Measurements from ENCODE around the gene ZNF93.

ZNF93 gene

DNA sequence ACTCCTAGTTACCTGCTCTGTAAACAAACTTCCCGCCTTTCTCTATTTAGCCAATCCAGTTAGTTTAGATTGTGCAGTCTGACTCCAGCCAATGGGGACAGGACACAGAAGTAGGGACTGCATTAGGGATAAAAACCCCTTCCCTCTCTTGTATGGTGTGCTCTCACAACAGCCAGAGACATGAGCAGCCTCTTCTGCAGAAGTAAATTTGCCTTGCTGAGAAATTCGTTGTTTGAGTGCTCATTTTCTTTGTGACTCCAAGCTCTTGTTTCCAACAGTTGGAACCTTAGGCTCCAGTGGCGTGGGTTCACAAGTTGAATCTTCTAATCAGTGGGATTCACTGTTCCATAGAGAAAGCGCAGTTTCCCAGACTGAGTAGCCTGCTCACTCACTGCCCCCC, 66.1 kb downstream of the ZNF93 start:
- TF ChIP-seq POLR2AphosphoS5 (IDR thresholded peaks at IDR 0.05; ENCODE audit: low read depth, low read length) (no peak), TAF1 (IDR thresholded peaks at IDR 0.05; ENCODE audit: borderline replicate concordance, insufficient read depth, low read length) (no peak), FOXP2 (optimal IDR thresholded peaks at IDR 0.05; ENCODE audit: borderline replicate concordance, extremely low read depth, extremely low read length, insufficient read depth) (no peak), SIN3A (IDR thresholded peaks at IDR 0.05; ENCODE audit: borderline replicate concordance, insufficient read depth, low read length) (no peak)
- TF ChIP-seq, protein P1, sequence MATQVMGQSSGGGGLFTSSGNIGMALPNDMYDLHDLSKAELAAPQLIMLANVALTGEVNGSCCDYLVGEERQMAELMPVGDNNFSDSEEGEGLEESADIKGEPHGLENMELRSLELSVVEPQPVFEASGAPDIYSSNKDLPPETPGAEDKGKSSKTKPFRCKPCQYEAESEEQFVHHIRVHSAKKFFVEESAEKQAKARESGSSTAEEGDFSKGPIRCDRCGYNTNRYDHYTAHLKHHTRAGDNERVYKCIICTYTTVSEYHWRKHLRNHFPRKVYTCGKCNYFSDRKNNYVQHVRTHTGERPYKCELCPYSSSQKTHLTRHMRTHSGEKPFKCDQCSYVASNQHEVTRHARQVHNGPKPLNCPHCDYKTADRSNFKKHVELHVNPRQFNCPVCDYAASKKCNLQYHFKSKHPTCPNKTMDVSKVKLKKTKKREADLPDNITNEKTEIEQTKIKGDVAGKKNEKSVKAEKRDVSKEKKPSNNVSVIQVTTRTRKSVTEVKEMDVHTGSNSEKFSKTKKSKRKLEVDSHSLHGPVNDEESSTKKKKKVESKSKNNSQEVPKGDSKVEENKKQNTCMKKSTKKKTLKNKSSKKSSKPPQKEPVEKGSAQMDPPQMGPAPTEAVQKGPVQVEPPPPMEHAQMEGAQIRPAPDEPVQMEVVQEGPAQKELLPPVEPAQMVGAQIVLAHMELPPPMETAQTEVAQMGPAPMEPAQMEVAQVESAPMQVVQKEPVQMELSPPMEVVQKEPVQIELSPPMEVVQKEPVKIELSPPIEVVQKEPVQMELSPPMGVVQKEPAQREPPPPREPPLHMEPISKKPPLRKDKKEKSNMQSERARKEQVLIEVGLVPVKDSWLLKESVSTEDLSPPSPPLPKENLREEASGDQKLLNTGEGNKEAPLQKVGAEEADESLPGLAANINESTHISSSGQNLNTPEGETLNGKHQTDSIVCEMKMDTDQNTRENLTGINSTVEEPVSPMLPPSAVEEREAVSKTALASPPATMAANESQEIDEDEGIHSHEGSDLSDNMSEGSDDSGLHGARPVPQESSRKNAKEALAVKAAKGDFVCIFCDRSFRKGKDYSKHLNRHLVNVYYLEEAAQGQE (IDR thresholded peaks at IDR 0.05; ENCODE audit: insufficient read depth in 1 of 2, low read depth in 2 of 2, low read length in 2 of 2): no peak

All from PFSK-1 (cell line).